ENCODE measurements around the gene ZNF892. TPM values are rescaled to one million over a fixed set of nuclear protein-coding genes. Genes with fewer than 3 reads are reported as not detected.
"Not testable (repeated sequence)": the region's sequence is repeated elsewhere in the genome, so short reads cannot be mapped to it uniquely, and the experiment has no call there.

Gene ZNF892
- total RNA-seq, 1 donor from 2014 or later: 3.8 TPM

- Histone ChIP-seq H3K4me3 (no peak overlapping the region), H3K27ac (no peak overlapping the region), H3K36me3 (no peaks in the 10 kb centered on the region), H3K27me3 (no peaks in the 10 kb centered on the region), H3K9me3 (no peaks in the 10 kb centered on the region), H3K4me1 (no peaks in the 10 kb centered on the region)
- no peak for TF ChIP-seq CTCF (IDR thresholded peaks at IDR 0.05)
- ATAC-seq (no peak), DNase-seq (no peak)
- intact Hi-C loops (cut with DNase I): no loop called here
Measured at GRCh38 chr2:95232232-95232631, 24.9 kb downstream of the ZNF892 start.

- no peak for DNase-seq
- Histone ChIP-seq H3K36me3 (no peaks in the 10 kb centered on the region), H3K9me3 (no peaks in the 10 kb centered on the region), H3K27me3 (no peaks in the 10 kb centered on the region), H3K4me3 (no peak overlapping the region), H3K27ac (no peak overlapping the region), H3K4me1 (no peaks in the 10 kb centered on the region)
- no peak for ATAC-seq
- intact Hi-C loops (cut with DNase I): no loop called here
- no peak for TF ChIP-seq CTCF (IDR thresholded peaks at IDR 0.05)
Measured at GRCh38 chr2:95234286-95234785, 27.0 kb downstream of the ZNF892 start.

GRCh38 chr2:95234816-95235215 is 27.5 kb downstream of the ZNF892 start:
- no peaks in the 10 kb centered on the region for H3K9me3 ChIP-seq
- no peak overlapping the region for H3K4me3 ChIP-seq
- no peaks in the 10 kb centered on the region for H3K4me1 ChIP-seq
- H3K36me3 ChIP-seq: no peaks in the 10 kb centered on the region
- DNase-seq: no peak
- ATAC-seq: no peak
- TF ChIP-seq CTCF (IDR thresholded peaks at IDR 0.05): no peak
- H3K27me3 ChIP-seq: no peaks in the 10 kb centered on the region
- intact Hi-C loops (cut with DNase I): no loop called here
- no peak overlapping the region for H3K27ac ChIP-seq

- TF ChIP-seq CTCF (IDR thresholded peaks at IDR 0.05): no peak
- Histone ChIP-seq H3K9me3 (peaks cover 14% of the 10 kb centered on the region), H3K4me1 (no peaks in the 10 kb centered on the region), H3K27me3 (no peaks in the 10 kb centered on the region), H3K4me3 (no peak overlapping the region), H3K36me3 (no peaks in the 10 kb centered on the region), H3K27ac (no peak overlapping the region)
- ATAC-seq: no peak
- DNase-seq: no peak
- intact Hi-C loops (cut with DNase I): no loop called here
Measured at GRCh38 chr2:95238131-95238530, 30.8 kb downstream of the ZNF892 start.

GRCh38 chr2:95240091-95240490 is 32.8 kb downstream of the ZNF892 start:
- DNase-seq (no peak), ATAC-seq (no peak)
- Histone ChIP-seq H3K27me3 (no peaks in the 10 kb centered on the region), H3K4me3 (no peak overlapping the region), H3K27ac (no peak overlapping the region), H3K9me3 (peaks cover 14% of the 10 kb centered on the region), H3K36me3 (no peaks in the 10 kb centered on the region), H3K4me1 (no peaks in the 10 kb centered on the region)
- no peak for TF ChIP-seq CTCF (IDR thresholded peaks at IDR 0.05)
- intact Hi-C loops (cut with DNase I): no loop called here

- no peaks in the 10 kb centered on the region for H3K36me3 ChIP-seq
- peaks cover 14% of the 10 kb centered on the region for H3K9me3 ChIP-seq
- no peak for ATAC-seq
- no peak for DNase-seq
- no peak for TF ChIP-seq CTCF (IDR thresholded peaks at IDR 0.05)
- intact Hi-C loops (cut with DNase I): no loop called here
- no peak overlapping the region for H3K27ac ChIP-seq
- H3K27me3 ChIP-seq: no peaks in the 10 kb centered on the region
- H3K4me1 ChIP-seq: no peaks in the 10 kb centered on the region
- H3K4me3 ChIP-seq: no peak overlapping the region
Measured at GRCh38 chr2:95240556-95240955, 33.2 kb downstream of the ZNF892 start.

- H3K27ac ChIP-seq; H3K27me3 ChIP-seq; H3K36me3 ChIP-seq; H3K4me3 ChIP-seq; intact Hi-C loops (cut with DNase I); DNase-seq; H3K4me1 ChIP-seq; ATAC-seq: not testable (repeated sequence)
- H3K9me3 ChIP-seq: peaks cover 20% of the 10 kb centered on the region
Measured at GRCh38 chr2:95242084-95242483, 34.8 kb downstream of the ZNF892 start.

All from upper lobe of right lung (tissue), 1 donor.